OCI-LY7 (cell line): ENCODE data around the gene CORO1C. TPM values are rescaled to one million over a fixed set of nuclear protein-coding genes. Genes with fewer than 3 reads are reported as not detected.

Experiments used
- BruUV-seq: library from RNA; stranded (reverse); fragments of 400-500 nt; replicated peaks from 2 replicates; lab custom pipeline; 2021; lab: Mats Ljungman, UMichigan
- CTCF ChIA-PET: fragments of 300-600 bp; sonication (Branson Sonifier 250); formaldehyde crosslinking; loops from one replicate; lab custom pipeline; 2022; ENCODE audit warnings: antibody characterized with exemption; ENCODE audit not compliant: unreplicated experiment; lab: Charles Lee
- POLR2A ChIA-PET: fragments of 300-600 bp; sonication (Branson Sonifier 250); formaldehyde crosslinking; loops from one replicate; lab custom pipeline; 2022; ENCODE audit warnings: antibody characterized with exemption; lab: Charles Lee
- DNase-seq: peaks from one replicate; pipeline ENCODE4 v3.0.0-alpha.2; 2015; ENCODE audit warnings: low spot score
- H2AFZ ChIP-seq: fragments of 200-600 bp; sonication (generic), shearing (Covaris generic); 2 replicates; pipeline ENCODE4 v1.6.1; 2014; ENCODE audit warnings: mild to moderate bottlenecking, antibody characterized with exemption, low read length, moderate library complexity
- H3K27ac ChIP-seq: fragments of 200-600 bp; sonication (generic); 2 replicates; pipeline ENCODE4 v1.5.1; 2014; ENCODE audit warnings: mixed run types, low read depth, mild to moderate bottlenecking, moderate library complexity, low read length, inconsistent platforms; ENCODE audit not compliant: poor library complexity, severe bottlenecking
- H3K36me3 ChIP-seq: fragments of 200-600 bp; sonication (generic); 2 replicates; pipeline ENCODE4 v1.6.1; 2014; ENCODE audit warnings: mild to moderate bottlenecking, antibody characterized with exemption, low read length, moderate library complexity, mixed read lengths; ENCODE audit not compliant: insufficient read depth
- H3K4me1 ChIP-seq: fragments of 200-600 bp; sonication (generic); 2 replicates; pipeline ENCODE4 v1.5.1; 2014; ENCODE audit warnings: mild to moderate bottlenecking, low read length; ENCODE audit not compliant: insufficient read depth, poor library complexity, severe bottlenecking
- H3K4me2 ChIP-seq: fragments of 200-600 bp; sonication (generic); 2 replicates; pipeline ENCODE4 v1.6.1; 2014; ENCODE audit warnings: mild to moderate bottlenecking, low read length
- H3K4me3 ChIP-seq: fragments of 200-600 bp; sonication (generic); 2 replicates; pipeline ENCODE4 v1.5.1; 2014; ENCODE audit warnings: mild to moderate bottlenecking, low read depth, low read length; ENCODE audit not compliant: poor library complexity, severe bottlenecking
- H3K79me2 ChIP-seq: fragments of 200-600 bp; sonication (generic); 2 replicates; pipeline ENCODE4 v1.6.1; 2016; ENCODE audit warnings: low read depth, mild to moderate bottlenecking, low read length, moderate library complexity, mixed read lengths; ENCODE audit not compliant: insufficient read depth
- H3K9me2 ChIP-seq: fragments of 200-600 bp; sonication (generic); 2 replicates; pipeline ENCODE4 v1.6.1; 2016; ENCODE audit warnings: mild to moderate bottlenecking, low read length, mixed read lengths; ENCODE audit not compliant: insufficient read depth
- H3K9me3 ChIP-seq: fragments of 200-600 bp; sonication (generic); 2 replicates; pipeline ENCODE4 v1.6.1; 2014; ENCODE audit warnings: mild to moderate bottlenecking, mixed run types, low read length, mixed read lengths
- H4K20me1 ChIP-seq: fragments of 200-600 bp; sonication (generic); 2 replicates; pipeline ENCODE4 v1.6.1; 2014; ENCODE audit warnings: mild to moderate bottlenecking, antibody characterized with exemption, low read length, moderate library complexity, mixed read lengths; ENCODE audit not compliant: insufficient read depth
- EZH2phosphoT487 ChIP-seq: fragments of 200-600 bp; sonication (generic); IDR thresholded peaks from 2 replicates; pipeline ENCODE4 v1.6.1; 2018; ENCODE audit warnings: low read depth, borderline replicate concordance, mild to moderate bottlenecking, mixed run types, antibody characterized with exemption, low read length, moderate library complexity, mixed read lengths
- intact Hi-C: fragments of 100-400 bp; cut with micrococcal nuclease; formaldehyde crosslinking; loops from one replicate; pipeline ENCODE4 v1.10.0; 2022; ENCODE audit not compliant: unreplicated experiment
- total RNA-seq, 2 experiments: library from RNA; depleted of rRNA in 1 of 2; stranded (reverse); fragments of >200 nt in 1 of 2; shearing (Covaris generic) in 1 of 2; gene quantifications; 2 replicates each; pipeline ENCODE4 v1.2.3, GENCODE V29; 2014 to 2022
- TF ChIP-seq, protein P1 (sequence below): fragments of 200-600 bp; sonication (generic); conservative IDR thresholded peaks from 2 replicates; pipeline ENCODE4 v1.5.1; 2014; ENCODE audit warnings: mild to moderate bottlenecking, antibody characterized with exemption, low read length, moderate library complexity, mixed read lengths

The CORO1C gene
- total RNA-seq, 2 experiments from 2014 or later: 74.7 to 148 TPM

DNA sequence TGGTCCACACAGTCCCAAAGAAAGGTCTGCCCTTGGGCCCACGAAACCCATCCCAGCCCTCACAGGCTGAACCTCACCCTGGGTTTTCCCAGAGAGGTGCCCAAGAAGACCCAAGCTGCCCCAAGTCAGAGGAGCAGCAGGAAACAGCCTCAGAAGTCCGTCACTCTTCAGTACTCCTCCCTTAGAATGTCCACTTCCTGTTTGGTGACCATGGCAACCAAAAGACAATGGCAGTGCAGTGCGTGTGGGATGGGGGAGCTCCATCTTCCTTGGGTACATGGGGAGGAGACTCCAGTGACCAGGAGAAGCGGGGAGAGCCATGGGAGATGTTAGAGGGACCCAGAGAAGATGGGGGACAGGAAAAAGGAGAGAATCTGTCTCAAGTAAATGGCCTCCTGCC lies 108.9 kb downstream of the CORO1C start:
- peak overlapping the region; percentile 4; the same call in 1 of the 2 replicates for H3K4me2 ChIP-seq
- H3K9me2 ChIP-seq: no peaks in the 10 kb centered on the region
- BruUV-seq: TSS peak; percentile 73
- ChIA-PET POLR2A (interaction anchor here (0.8 to 7.5 kb wide), 2 partner anchors 16 to 54 kb away, joined by 3 to 47 read pairs; no protein-coding TSS in a partner anchor), CTCF (no interaction called here)
- DNase-seq: peak; percentile 61
- H3K9me3 ChIP-seq: no peaks in the 10 kb centered on the region
- H3K4me3 ChIP-seq: no peak overlapping the region
- no peaks in the 10 kb centered on the region for H3K79me2 ChIP-seq
- TF ChIP-seq, protein P1, sequence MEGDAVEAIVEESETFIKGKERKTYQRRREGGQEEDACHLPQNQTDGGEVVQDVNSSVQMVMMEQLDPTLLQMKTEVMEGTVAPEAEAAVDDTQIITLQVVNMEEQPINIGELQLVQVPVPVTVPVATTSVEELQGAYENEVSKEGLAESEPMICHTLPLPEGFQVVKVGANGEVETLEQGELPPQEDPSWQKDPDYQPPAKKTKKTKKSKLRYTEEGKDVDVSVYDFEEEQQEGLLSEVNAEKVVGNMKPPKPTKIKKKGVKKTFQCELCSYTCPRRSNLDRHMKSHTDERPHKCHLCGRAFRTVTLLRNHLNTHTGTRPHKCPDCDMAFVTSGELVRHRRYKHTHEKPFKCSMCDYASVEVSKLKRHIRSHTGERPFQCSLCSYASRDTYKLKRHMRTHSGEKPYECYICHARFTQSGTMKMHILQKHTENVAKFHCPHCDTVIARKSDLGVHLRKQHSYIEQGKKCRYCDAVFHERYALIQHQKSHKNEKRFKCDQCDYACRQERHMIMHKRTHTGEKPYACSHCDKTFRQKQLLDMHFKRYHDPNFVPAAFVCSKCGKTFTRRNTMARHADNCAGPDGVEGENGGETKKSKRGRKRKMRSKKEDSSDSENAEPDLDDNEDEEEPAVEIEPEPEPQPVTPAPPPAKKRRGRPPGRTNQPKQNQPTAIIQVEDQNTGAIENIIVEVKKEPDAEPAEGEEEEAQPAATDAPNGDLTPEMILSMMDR: no peak
- no peak for TF ChIP-seq EZH2phosphoT487
- H3K36me3 ChIP-seq: peaks cover 28% of the 10 kb centered on the region
- H4K20me1 ChIP-seq: no peaks in the 10 kb centered on the region
- H3K27ac ChIP-seq: no peak overlapping the region
- H2AFZ ChIP-seq: no peak overlapping the region
- peaks cover 40% of the 10 kb centered on the region for H3K4me1 ChIP-seq
- intact Hi-C loops: no loop called here

DNA sequence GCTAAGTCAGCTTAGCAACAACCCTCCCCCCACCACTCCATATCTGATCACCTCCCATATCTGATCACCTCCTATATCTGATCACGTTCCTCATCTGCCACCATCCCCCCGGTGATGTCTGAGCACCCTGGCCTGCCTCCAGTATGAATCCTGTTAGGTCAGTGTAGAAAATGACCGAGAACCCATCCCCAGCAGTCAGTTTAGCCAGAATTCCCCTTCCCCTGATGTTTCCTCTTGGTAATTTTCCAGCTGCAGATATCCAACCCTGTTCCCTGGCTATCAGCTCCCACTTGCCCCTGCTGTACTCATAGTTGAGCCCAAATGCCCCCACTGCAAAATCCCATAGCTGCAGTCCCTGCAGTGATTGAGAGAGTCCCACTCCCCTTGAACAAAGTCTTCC lies 110.2 kb downstream of the CORO1C start:
- Histone ChIP-seq H3K9me2 (no peaks in the 10 kb centered on the region), H3K4me3 (no peak overlapping the region), H3K4me1 (peaks cover 41% of the 10 kb centered on the region), H3K27ac (no peak overlapping the region), H3K4me2 (no peak overlapping the region), H3K36me3 (peaks cover 28% of the 10 kb centered on the region), H3K79me2 (no peaks in the 10 kb centered on the region), H3K9me3 (peaks cover 3% of the 10 kb centered on the region), H2AFZ (no peak overlapping the region), H4K20me1 (no peaks in the 10 kb centered on the region)
- BruUV-seq: no TSS peak
- CTCF ChIA-PET: interaction anchor here (0.6 to 1.1 kb wide), 3 partner anchors 9 to 59 kb away, joined by 3 read pairs; no protein-coding TSS in a partner anchor
- DNase-seq: no peak
- TF ChIP-seq EZH2phosphoT487: no peak
- TF ChIP-seq, protein P1: no peak
- intact Hi-C loops: no loop called here
- POLR2A ChIA-PET: interaction anchor here (0.6 to 7.5 kb wide), 5 partner anchors 10 to 267 kb away, joined by 3 to 85 read pairs (median 4); partner anchors contain the start of gene SELPLG

DNA sequence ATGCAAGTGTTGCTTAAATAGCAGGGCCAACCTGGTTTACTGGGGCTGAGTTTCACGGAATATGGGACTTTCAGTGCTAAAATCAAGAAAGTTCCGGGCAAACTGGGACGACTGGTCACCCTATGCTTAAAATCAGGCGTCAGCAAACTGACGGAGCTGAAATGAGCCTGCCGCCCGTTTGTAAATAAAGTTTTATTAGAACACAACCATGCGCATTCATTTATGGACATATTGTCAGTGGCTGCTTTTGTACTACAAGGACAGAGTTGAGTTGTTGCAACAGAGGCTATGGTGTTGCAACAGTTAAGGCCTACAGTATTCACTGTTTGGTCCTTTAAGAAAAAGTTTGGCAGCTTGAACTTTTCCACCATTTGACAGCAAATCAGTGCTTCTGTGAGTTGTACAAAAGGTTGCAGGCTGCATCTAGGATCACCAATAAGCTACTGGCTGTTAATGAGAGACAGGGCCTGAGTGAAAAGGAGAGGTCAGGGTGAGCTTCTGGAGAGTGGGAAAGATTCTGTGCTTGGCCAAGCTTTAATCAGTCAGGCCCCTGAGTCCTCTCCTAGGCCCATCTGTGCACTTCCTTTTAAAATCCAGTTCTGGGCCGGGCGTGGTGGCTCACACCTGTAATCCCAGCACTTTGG lies 111.0 kb downstream of the CORO1C start:
- H3K79me2 ChIP-seq: no peaks in the 10 kb centered on the region
- H3K4me3 ChIP-seq: no peak overlapping the region
- no peaks in the 10 kb centered on the region for H4K20me1 ChIP-seq
- DNase-seq: no peak
- intact Hi-C loops: no loop called here
- H3K36me3 ChIP-seq: peaks cover 28% of the 10 kb centered on the region
- no peak for TF ChIP-seq EZH2phosphoT487
- TF ChIP-seq, protein P1: no peak
- H3K27ac ChIP-seq: no peak overlapping the region
- POLR2A ChIA-PET: interaction anchor here (1.0 to 7.5 kb wide), 3 partner anchors 10 to 52 kb away, joined by 4 to 85 read pairs (median 47); partner anchors contain the start of gene SELPLG
- H3K9me3 ChIP-seq: peaks cover 11% of the 10 kb centered on the region
- H3K4me1 ChIP-seq: peaks cover 41% of the 10 kb centered on the region
- H2AFZ ChIP-seq: no peak overlapping the region
- no TSS peak for BruUV-seq
- no peaks in the 10 kb centered on the region for H3K9me2 ChIP-seq
- CTCF ChIA-PET: interaction anchor here (1.0 kb wide), 1 partner anchor 12 kb away, joined by 3 read pairs; no protein-coding TSS in a partner anchor
- no peak overlapping the region for H3K4me2 ChIP-seq
